Neural cell (in vitro differentiated cells): Measurements from ENCODE around the gene TMEM106A.

ENCODE experiments used
- EP300 ChIP-seq: fragments of 450-650 bp; conservative IDR thresholded peaks from 2 replicates; pipeline ENCODE4 v1.6.1; 2014; ENCODE audit warnings: antibody characterized with exemption, mild to moderate bottlenecking, moderate library complexity; ENCODE audit not compliant: poor library complexity, severe bottlenecking
- EZH2 ChIP-seq: fragments of 200-600, 300-800 bp; shearing (Covaris generic), sonication (generic); IDR thresholded peaks from 2 replicates; pipeline ENCODE4 v1.6.1; 2014; ENCODE audit warnings: antibody characterized with exemption, low read length, borderline replicate concordance, mild to moderate bottlenecking; ENCODE audit not compliant: insufficient read depth, poor library complexity, severe bottlenecking
- POLR2AphosphoS5 ChIP-seq: IDR thresholded peaks from 2 replicates; pipeline ENCODE4 v1.6.1; 2012
- RAD21 ChIP-seq: fragments of 450-650 bp; conservative IDR thresholded peaks from 2 replicates; pipeline ENCODE4 v1.6.1; 2014; ENCODE audit warnings: antibody characterized with exemption, mild to moderate bottlenecking, moderate library complexity
- SMC3 ChIP-seq: fragments of 450-650 bp; conservative IDR thresholded peaks from 2 replicates; pipeline ENCODE4 v1.6.1; 2014; ENCODE audit warnings: antibody characterized with exemption, mild to moderate bottlenecking, moderate library complexity; ENCODE audit not compliant: poor library complexity
- TAF1 ChIP-seq: IDR thresholded peaks from 2 replicates; pipeline ENCODE4 v1.6.1; 2012; ENCODE audit warnings: low read depth
- TF ChIP-seq, protein P1 (sequence below): fragments of 450-650 bp; IDR thresholded peaks from 2 replicates; pipeline ENCODE4 v1.5.1; 2014; ENCODE audit warnings: antibody characterized with exemption, mild to moderate bottlenecking, moderate library complexity; ENCODE audit not compliant: poor library complexity, severe bottlenecking
- TF ChIP-seq, protein P2 (sequence below): IDR thresholded peaks from 2 replicates; pipeline ENCODE4 v1.6.1; 2012; ENCODE audit warnings: borderline replicate concordance

DNA sequence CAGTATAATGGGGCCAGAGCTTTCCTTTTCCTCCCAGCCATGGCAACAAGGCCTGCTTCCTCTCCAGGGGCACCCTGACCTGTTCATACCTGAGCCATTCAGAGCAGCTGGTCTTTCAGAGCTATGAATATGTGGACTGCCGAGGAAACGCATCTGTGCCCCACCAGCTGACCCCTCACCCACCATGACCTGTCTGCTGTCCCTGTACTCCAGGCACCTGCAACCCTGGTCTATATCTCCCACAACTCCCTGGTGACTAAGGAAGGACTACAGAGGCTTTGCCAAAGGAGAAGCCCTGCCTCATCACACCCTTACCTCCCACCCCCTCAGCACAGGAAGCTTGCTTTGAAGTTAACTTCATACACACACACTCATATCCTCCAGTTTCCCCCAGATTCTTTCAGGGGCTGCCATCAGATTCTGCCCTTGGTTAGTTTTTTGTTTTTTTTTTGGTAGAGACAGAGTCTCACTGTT lies 6.0 kb downstream of the TMEM106A start:
- TF ChIP-seq, protein P1, sequence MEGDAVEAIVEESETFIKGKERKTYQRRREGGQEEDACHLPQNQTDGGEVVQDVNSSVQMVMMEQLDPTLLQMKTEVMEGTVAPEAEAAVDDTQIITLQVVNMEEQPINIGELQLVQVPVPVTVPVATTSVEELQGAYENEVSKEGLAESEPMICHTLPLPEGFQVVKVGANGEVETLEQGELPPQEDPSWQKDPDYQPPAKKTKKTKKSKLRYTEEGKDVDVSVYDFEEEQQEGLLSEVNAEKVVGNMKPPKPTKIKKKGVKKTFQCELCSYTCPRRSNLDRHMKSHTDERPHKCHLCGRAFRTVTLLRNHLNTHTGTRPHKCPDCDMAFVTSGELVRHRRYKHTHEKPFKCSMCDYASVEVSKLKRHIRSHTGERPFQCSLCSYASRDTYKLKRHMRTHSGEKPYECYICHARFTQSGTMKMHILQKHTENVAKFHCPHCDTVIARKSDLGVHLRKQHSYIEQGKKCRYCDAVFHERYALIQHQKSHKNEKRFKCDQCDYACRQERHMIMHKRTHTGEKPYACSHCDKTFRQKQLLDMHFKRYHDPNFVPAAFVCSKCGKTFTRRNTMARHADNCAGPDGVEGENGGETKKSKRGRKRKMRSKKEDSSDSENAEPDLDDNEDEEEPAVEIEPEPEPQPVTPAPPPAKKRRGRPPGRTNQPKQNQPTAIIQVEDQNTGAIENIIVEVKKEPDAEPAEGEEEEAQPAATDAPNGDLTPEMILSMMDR, result no peak
- TF ChIP-seq, protein P2, sequence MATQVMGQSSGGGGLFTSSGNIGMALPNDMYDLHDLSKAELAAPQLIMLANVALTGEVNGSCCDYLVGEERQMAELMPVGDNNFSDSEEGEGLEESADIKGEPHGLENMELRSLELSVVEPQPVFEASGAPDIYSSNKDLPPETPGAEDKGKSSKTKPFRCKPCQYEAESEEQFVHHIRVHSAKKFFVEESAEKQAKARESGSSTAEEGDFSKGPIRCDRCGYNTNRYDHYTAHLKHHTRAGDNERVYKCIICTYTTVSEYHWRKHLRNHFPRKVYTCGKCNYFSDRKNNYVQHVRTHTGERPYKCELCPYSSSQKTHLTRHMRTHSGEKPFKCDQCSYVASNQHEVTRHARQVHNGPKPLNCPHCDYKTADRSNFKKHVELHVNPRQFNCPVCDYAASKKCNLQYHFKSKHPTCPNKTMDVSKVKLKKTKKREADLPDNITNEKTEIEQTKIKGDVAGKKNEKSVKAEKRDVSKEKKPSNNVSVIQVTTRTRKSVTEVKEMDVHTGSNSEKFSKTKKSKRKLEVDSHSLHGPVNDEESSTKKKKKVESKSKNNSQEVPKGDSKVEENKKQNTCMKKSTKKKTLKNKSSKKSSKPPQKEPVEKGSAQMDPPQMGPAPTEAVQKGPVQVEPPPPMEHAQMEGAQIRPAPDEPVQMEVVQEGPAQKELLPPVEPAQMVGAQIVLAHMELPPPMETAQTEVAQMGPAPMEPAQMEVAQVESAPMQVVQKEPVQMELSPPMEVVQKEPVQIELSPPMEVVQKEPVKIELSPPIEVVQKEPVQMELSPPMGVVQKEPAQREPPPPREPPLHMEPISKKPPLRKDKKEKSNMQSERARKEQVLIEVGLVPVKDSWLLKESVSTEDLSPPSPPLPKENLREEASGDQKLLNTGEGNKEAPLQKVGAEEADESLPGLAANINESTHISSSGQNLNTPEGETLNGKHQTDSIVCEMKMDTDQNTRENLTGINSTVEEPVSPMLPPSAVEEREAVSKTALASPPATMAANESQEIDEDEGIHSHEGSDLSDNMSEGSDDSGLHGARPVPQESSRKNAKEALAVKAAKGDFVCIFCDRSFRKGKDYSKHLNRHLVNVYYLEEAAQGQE, result no peak
- TF ChIP-seq TAF1 (no peak), RAD21 (no peak), EP300 (no peak), SMC3 (no peak), POLR2AphosphoS5 (no peak), EZH2 (no peak)
